GM23338 (cell line): ENCODE results near the gene SLC25A25. TPM values are rescaled to one million over a fixed set of nuclear protein-coding genes. Genes with fewer than 3 reads are reported as not detected.

Experiments used
- ATAC-seq: fragments of 200-7000 bp; cut with Tn5 transposase; 3 replicates; pipeline ENCODE4 v1.9.1; 2020
- DNase-seq: peaks from one replicate; pipeline ENCODE4 v3.0.0-alpha.2; 2015; ENCODE audit warnings: low spot score
- H2AFZ ChIP-seq: fragments of 200-600 bp; sonication (generic); 2 replicates; pipeline ENCODE4 v1.8.0; 2016; ENCODE audit warnings: antibody characterized with exemption, mild to moderate bottlenecking, moderate library complexity
- H3F3A ChIP-seq: fragments of 200-600 bp; sonication (generic); replicated peaks from 2 replicates; pipeline ENCODE4 v1.8.0; 2017; ENCODE audit warnings: antibody characterized with exemption, mixed run types, low read depth
- H3K27ac ChIP-seq: fragments of 200-600 bp; sonication (generic); 2 replicates; pipeline ENCODE4 v1.6.1; 2016; ENCODE audit warnings: low read depth
- H3K27me3 ChIP-seq: fragments of 200-600 bp; sonication (generic); 2 replicates; pipeline ENCODE4 v1.8.0; 2016; ENCODE audit warnings: mild to moderate bottlenecking, mixed run types, moderate library complexity; ENCODE audit not compliant: insufficient read depth
- H3K36me3 ChIP-seq: fragments of 200-600 bp; sonication (generic); 2 replicates; pipeline ENCODE4 v1.8.0; 2016; ENCODE audit warnings: mild to moderate bottlenecking; ENCODE audit not compliant: insufficient read depth
- H3K4me1 ChIP-seq: fragments of 200-600 bp; sonication (generic); 2 replicates; pipeline ENCODE4 v1.8.0; 2016; ENCODE audit warnings: mild to moderate bottlenecking, moderate library complexity; ENCODE audit not compliant: insufficient read depth
- H3K4me2 ChIP-seq: fragments of 200-600 bp; sonication (generic); 2 replicates; pipeline ENCODE4 v1.7.1; 2017; ENCODE audit warnings: mixed run types
- H3K4me3 ChIP-seq: fragments of 200-600 bp; sonication (generic); 2 replicates; pipeline ENCODE4 v1.6.1; 2016; ENCODE audit warnings: mixed run types
- H3K79me2 ChIP-seq: fragments of 200-600 bp; sonication (generic); replicated peaks from 2 replicates; pipeline ENCODE4 v1.8.0; 2017; ENCODE audit warnings: mild to moderate bottlenecking; ENCODE audit not compliant: insufficient read depth
- H3K9me2 ChIP-seq: fragments of 200-600 bp; sonication (generic); 2 replicates; pipeline ENCODE4 v1.8.0; 2017; ENCODE audit not compliant: insufficient read depth
- H4K20me1 ChIP-seq: fragments of 200-600 bp; sonication (generic); replicated peaks from 2 replicates; pipeline ENCODE4 v1.8.0; 2017; ENCODE audit warnings: mild to moderate bottlenecking; ENCODE audit not compliant: insufficient read depth
- H3K27ac Mint-ChIP-seq: 2 replicates; pipeline ENCODE4 v1.8.0; 2020; ENCODE audit warnings: inconsistent platforms, mild to moderate bottlenecking, moderate library complexity, mixed read lengths
- H3K27me3 Mint-ChIP-seq: 3 replicates; pipeline ENCODE4 v1.8.0; 2022; ENCODE audit warnings: low read depth, mild to moderate bottlenecking, moderate library complexity, mixed read lengths, inconsistent platforms; ENCODE audit not compliant: insufficient read depth, poor library complexity
- H3K36me3 Mint-ChIP-seq: 3 replicates; pipeline ENCODE4 v1.8.0; 2021; ENCODE audit warnings: low read depth, mild to moderate bottlenecking, inconsistent platforms, moderate library complexity, mixed read lengths
- H3K4me1 Mint-ChIP-seq: 3 replicates; pipeline ENCODE4 v1.8.0; 2020; ENCODE audit warnings: mild to moderate bottlenecking, inconsistent platforms, mixed read lengths
- H3K4me3 Mint-ChIP-seq: 3 replicates; pipeline ENCODE4 v1.8.0; 2021; ENCODE audit warnings: moderate library complexity, mild to moderate bottlenecking, inconsistent platforms, mixed read lengths
- H3K9me3 Mint-ChIP-seq: 3 replicates; pipeline ENCODE4 v1.8.0; 2020; ENCODE audit warnings: moderate library complexity, mild to moderate bottlenecking, inconsistent platforms, mixed read lengths
- CREB1 ChIP-seq: fragments of 250-450 bp; sonication (Bioruptor Pico); IDR thresholded peaks from 2 replicates; pipeline ENCODE4 v1.5.0; 2020; ENCODE audit warnings: low read depth, mild to moderate bottlenecking, moderate library complexity
- ETS1 ChIP-seq: IDR thresholded peaks from 2 replicates; pipeline ENCODE4 v1.6.1; 2016; ENCODE audit warnings: antibody characterized with exemption
- EZH2 ChIP-seq: fragments of 200-600 bp; sonication (generic); IDR thresholded peaks from one replicate; pipeline ENCODE4 v1.8.0; 2017; ENCODE audit warnings: antibody characterized with exemption, mild to moderate bottlenecking, low read depth; ENCODE audit not compliant: unreplicated experiment
- EZH2phosphoT487 ChIP-seq: fragments of 200-600 bp; sonication (generic); IDR thresholded peaks from one replicate; pipeline ENCODE4 v1.8.1; 2018; ENCODE audit warnings: antibody characterized with exemption; ENCODE audit not compliant: unreplicated experiment
- JUNB ChIP-seq: IDR thresholded peaks from one replicate; pipeline ENCODE4 v1.6.1; 2016; ENCODE audit warnings: antibody characterized with exemption; ENCODE audit not compliant: unreplicated experiment
- POLR2AphosphoS5 ChIP-seq: IDR thresholded peaks from 2 replicates; pipeline ENCODE4 v1.6.1; 2016; ENCODE audit warnings: antibody characterized with exemption, low read depth
- ZNF114 ChIP-seq: fragments of 250-450 bp; sonication (Bioruptor Pico); IDR thresholded peaks from 2 replicates; pipeline ENCODE4 v1.5.0; 2020; ENCODE audit warnings: mild to moderate bottlenecking, moderate library complexity
- polyA plus RNA-seq: library from polyadenylated mRNA; unstranded; fragments of >200 nt; fragmentation: Nextera tagmentation; extraction: Ambion mirVana; gene quantifications from 2 replicates; pipeline ENCODE4 v1.2.1, GENCODE V29; 2016
- total RNA-seq: library from RNA; depleted of rRNA; stranded (reverse); fragments of >200 nt; shearing (Covaris generic); gene quantifications from 2 replicates; pipeline ENCODE4 v1.2.3, GENCODE V29; 2014
- TF ChIP-seq, protein P1 (sequence below): fragments of 250-450 bp; sonication (Bioruptor Pico); IDR thresholded peaks from 2 replicates; pipeline ENCODE4 v1.5.0; 2020; ENCODE audit warnings: mild to moderate bottlenecking, moderate library complexity
- TF ChIP-seq, protein P2 (sequence below): IDR thresholded peaks from one replicate; pipeline ENCODE4 v1.6.1; 2018; ENCODE audit warnings: antibody characterized with exemption; ENCODE audit not compliant: unreplicated experiment

Gene SLC25A25
- total and polyA plus RNA-seq, 2 experiments from 2014 or later: 7.1 to 27.0 TPM

- TF ChIP-seq ETS1: no peak
- TF ChIP-seq JUNB: no peak
- no peak for TF ChIP-seq POLR2AphosphoS5
- TF ChIP-seq EZH2phosphoT487: no peak
- TF ChIP-seq EZH2: no peak
- no peak for TF ChIP-seq ZNF114 (CRISPR knock-in tag)
Observed at GRCh38 chr9:128082151-128082550, 14.1 kb downstream of the SLC25A25 start (continued).

GRCh38 chr9:128084746-128085145, 16.7 kb downstream of the SLC25A25 start:
- no peak overlapping the region for H3K27ac Mint-ChIP-seq
- Histone ChIP-seq H3F3A (no peaks in the 10 kb centered on the region), H3K9me2 (no peaks in the 10 kb centered on the region), H3K4me2 (no peak overlapping the region), H3K4me1 (no peaks in the 10 kb centered on the region; the same call in 1 of the 2 replicates), H3K27ac (no peak overlapping the region), H2AFZ (no peak overlapping the region), H4K20me1 (peaks cover 6% of the 10 kb centered on the region; the same call in 1 of the 2 replicates), H3K36me3 (no peaks in the 10 kb centered on the region), H3K27me3 (no peaks in the 10 kb centered on the region), H3K79me2 (peaks cover 51% of the 10 kb centered on the region), H3K4me3 (no peak overlapping the region)
- TF ChIP-seq EZH2 (no peak), CREB1 (no peak)
- TF ChIP-seq, protein P1, sequence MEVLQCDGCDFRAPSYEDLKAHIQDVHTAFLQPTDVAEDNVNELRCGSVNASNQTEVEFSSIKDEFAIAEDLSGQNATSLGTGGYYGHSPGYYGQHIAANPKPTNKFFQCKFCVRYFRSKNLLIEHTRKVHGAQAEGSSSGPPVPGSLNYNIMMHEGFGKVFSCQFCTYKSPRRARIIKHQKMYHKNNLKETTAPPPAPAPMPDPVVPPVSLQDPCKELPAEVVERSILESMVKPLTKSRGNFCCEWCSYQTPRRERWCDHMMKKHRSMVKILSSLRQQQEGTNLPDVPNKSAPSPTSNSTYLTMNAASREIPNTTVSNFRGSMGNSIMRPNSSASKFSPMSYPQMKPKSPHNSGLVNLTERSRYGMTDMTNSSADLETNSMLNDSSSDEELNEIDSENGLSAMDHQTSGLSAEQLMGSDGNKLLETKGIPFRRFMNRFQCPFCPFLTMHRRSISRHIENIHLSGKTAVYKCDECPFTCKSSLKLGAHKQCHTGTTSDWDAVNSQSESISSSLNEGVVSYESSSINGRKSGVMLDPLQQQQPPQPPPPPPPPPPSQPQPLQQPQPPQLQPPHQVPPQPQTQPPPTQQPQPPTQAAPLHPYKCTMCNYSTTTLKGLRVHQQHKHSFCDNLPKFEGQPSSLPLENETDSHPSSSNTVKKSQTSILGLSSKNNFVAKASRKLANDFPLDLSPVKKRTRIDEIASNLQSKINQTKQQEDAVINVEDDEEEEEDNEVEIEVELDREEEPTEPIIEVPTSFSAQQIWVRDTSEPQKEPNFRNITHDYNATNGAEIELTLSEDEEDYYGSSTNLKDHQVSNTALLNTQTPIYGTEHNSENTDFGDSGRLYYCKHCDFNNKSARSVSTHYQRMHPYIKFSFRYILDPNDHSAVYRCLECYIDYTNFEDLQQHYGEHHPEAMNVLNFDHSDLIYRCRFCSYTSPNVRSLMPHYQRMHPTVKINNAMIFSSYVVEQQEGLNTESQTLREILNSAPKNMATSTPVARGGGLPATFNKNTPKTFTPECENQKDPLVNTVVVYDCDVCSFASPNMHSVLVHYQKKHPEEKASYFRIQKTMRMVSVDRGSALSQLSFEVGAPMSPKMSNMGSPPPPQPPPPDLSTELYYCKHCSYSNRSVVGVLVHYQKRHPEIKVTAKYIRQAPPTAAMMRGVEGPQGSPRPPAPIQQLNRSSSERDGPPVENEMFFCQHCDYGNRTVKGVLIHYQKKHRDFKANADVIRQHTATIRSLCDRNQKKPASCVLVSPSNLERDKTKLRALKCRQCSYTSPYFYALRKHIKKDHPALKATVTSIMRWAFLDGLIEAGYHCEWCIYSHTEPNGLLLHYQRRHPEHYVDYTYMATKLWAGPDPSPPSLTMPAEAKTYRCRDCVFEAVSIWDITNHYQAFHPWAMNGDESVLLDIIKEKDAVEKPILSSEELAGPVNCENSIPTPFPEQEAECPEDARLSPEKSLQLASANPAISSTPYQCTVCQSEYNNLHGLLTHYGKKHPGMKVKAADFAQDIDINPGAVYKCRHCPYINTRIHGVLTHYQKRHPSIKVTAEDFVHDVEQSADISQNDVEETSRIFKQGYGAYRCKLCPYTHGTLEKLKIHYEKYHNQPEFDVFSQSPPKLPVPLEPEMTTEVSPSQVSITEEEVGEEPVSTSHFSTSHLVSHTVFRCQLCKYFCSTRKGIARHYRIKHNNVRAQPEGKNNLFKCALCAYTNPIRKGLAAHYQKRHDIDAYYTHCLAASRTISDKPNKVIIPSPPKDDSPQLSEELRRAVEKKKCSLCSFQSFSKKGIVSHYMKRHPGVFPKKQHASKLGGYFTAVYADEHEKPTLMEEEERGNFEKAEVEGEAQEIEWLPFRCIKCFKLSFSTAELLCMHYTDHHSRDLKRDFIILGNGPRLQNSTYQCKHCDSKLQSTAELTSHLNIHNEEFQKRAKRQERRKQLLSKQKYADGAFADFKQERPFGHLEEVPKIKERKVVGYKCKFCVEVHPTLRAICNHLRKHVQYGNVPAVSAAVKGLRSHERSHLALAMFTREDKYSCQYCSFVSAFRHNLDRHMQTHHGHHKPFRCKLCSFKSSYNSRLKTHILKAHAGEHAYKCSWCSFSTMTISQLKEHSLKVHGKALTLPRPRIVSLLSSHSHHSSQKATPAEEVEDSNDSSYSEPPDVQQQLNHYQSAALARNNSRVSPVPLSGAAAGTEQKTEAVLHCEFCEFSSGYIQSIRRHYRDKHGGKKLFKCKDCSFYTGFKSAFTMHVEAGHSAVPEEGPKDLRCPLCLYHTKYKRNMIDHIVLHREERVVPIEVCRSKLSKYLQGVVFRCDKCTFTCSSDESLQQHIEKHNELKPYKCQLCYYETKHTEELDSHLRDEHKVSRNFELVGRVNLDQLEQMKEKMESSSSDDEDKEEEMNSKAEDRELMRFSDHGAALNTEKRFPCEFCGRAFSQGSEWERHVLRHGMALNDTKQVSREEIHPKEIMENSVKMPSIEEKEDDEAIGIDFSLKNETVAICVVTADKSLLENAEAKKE (CRISPR knock-in tag): no peak
- TF ChIP-seq, protein P2, sequence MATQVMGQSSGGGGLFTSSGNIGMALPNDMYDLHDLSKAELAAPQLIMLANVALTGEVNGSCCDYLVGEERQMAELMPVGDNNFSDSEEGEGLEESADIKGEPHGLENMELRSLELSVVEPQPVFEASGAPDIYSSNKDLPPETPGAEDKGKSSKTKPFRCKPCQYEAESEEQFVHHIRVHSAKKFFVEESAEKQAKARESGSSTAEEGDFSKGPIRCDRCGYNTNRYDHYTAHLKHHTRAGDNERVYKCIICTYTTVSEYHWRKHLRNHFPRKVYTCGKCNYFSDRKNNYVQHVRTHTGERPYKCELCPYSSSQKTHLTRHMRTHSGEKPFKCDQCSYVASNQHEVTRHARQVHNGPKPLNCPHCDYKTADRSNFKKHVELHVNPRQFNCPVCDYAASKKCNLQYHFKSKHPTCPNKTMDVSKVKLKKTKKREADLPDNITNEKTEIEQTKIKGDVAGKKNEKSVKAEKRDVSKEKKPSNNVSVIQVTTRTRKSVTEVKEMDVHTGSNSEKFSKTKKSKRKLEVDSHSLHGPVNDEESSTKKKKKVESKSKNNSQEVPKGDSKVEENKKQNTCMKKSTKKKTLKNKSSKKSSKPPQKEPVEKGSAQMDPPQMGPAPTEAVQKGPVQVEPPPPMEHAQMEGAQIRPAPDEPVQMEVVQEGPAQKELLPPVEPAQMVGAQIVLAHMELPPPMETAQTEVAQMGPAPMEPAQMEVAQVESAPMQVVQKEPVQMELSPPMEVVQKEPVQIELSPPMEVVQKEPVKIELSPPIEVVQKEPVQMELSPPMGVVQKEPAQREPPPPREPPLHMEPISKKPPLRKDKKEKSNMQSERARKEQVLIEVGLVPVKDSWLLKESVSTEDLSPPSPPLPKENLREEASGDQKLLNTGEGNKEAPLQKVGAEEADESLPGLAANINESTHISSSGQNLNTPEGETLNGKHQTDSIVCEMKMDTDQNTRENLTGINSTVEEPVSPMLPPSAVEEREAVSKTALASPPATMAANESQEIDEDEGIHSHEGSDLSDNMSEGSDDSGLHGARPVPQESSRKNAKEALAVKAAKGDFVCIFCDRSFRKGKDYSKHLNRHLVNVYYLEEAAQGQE: no peak
- peaks cover 4% of the 10 kb centered on the region for H3K27me3 Mint-ChIP-seq
- no peak for DNase-seq
- peaks cover 18% of the 10 kb centered on the region for H3K4me1 Mint-ChIP-seq
- ATAC-seq: no peak
- no peak overlapping the region; the same call in 2 of the 3 replicates for H3K4me3 Mint-ChIP-seq
- no peaks in the 10 kb centered on the region for H3K9me3 Mint-ChIP-seq
- H3K36me3 Mint-ChIP-seq: peaks cover 9% of the 10 kb centered on the region
